Fibroblast of skin of right biceps (primary cell): ENCODE data around the gene VTI1A.
"Not testable (repeated sequence)": the region's sequence is repeated elsewhere in the genome, so short reads cannot be mapped to it uniquely, and the experiment has no call there.

Source experiments
- DNase-seq: peaks from one replicate; pipeline ENCODE4 v3.0.0-alpha.2; 2013

VTI1A gene

GRCh38 chr10:112844681-112845544 is 397.9 kb downstream of the VTI1A start:
- DNase-seq: no peak

GRCh38 chr10:112847778-112848177 is 400.8 kb downstream of the VTI1A start:
- DNase-seq: no peak

GRCh38 chr10:112848228-112848627 is 401.2 kb downstream of the VTI1A start:
- no peak for DNase-seq

- DNase-seq: no peak
These were observed 401.9 kb downstream of the VTI1A start for GRCh38 chr10:112848868-112849430.

GRCh38 chr10:112849546-112849945 is 402.5 kb downstream of the VTI1A start:
- no peak for DNase-seq

GRCh38 chr10:112851181-112851580 is 404.2 kb downstream of the VTI1A start:
- no peak for DNase-seq

GRCh38 chr10:112851588-112852211 is 404.7 kb downstream of the VTI1A start:
- DNase-seq: no peak

- DNase-seq: no peak
These were observed 405.3 kb downstream of the VTI1A start for GRCh38 chr10:112852306-112852705.

- DNase-seq: no peak
These were observed 408.1 kb downstream of the VTI1A start for GRCh38 chr10:112855134-112855533.

GRCh38 chr10:112857493-112857892 is 410.5 kb downstream of the VTI1A start:
- DNase-seq: no peak

- no peak for DNase-seq
These were observed 412.1 kb downstream of the VTI1A start for GRCh38 chr10:112858986-112859651.

- DNase-seq: no peak
These were observed 412.8 kb downstream of the VTI1A start for GRCh38 chr10:112859793-112860192.

GRCh38 chr10:112863461-112863860 is 416.4 kb downstream of the VTI1A start:
- not testable (repeated sequence) for DNase-seq
